ENCODE data around the gene TSC1. TPM values are rescaled to one million over a fixed set of nuclear protein-coding genes. Genes with fewer than 3 reads are reported as not detected.
A peak's percentile ranks its signal among the peaks of the same experiment; 100 is the strongest.

The TSC1 gene
- total RNA-seq = 82.5 and 103 TPM in 2 replicates

DNA sequence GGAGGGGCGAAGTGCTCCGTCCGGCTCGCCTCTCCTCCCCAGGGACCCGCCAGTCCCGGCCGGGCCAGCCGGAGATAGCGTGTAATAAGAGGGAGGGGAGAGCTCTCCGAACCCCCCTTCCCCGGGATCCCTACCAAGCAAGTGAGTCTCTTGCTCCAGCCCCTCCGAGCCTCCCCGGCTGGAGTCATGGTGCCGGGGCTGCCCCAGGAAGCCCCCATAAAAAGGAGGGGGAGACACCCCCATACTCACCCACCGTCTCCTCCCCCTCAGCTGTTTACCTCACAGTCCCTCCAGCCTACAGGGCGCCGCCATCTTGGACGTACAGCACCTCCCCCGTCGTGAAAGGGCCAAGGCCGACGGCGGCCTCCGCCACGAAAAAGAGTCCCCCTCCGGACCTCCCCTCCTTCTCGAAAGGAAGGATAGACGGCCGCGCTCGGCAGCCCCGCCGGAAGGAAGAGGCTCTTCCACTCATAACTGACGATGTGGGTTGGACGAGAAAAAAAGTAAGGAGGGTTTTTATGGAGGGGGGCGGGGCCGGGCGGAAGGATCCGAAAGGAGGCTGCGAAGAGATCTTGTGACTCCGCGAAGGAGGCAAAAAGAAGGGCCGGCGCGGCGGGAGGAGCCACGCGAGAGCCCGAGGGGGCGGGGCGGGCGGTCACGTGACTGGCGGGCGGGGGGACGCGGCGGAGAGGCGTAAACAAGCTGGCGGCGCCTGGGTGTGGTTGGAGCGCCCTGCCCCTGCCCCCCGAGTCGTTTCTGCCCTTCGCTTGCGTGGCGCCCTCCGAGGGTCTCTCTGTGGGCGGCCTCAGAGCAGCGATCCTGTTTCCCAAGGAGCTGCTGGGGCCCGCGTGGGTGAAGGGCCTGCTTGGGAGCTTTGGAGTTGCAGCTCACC lies at the start of gene TSC1:
Gene TSC1 (minus strand): TSS at position 323 of the 892 bp plus-strand sequence. CDS start 15,744 bp downstream, outside the sequence.

GRCh38 chr9:132978451-132979131 lies 34.2 kb upstream of the TSC1 start, which contains the start of gene GFI1B:
GFI1B (plus strand) TSS chr9:132978694; CDS start chr9:132986679, 7,985 bp downstream.

DNA sequence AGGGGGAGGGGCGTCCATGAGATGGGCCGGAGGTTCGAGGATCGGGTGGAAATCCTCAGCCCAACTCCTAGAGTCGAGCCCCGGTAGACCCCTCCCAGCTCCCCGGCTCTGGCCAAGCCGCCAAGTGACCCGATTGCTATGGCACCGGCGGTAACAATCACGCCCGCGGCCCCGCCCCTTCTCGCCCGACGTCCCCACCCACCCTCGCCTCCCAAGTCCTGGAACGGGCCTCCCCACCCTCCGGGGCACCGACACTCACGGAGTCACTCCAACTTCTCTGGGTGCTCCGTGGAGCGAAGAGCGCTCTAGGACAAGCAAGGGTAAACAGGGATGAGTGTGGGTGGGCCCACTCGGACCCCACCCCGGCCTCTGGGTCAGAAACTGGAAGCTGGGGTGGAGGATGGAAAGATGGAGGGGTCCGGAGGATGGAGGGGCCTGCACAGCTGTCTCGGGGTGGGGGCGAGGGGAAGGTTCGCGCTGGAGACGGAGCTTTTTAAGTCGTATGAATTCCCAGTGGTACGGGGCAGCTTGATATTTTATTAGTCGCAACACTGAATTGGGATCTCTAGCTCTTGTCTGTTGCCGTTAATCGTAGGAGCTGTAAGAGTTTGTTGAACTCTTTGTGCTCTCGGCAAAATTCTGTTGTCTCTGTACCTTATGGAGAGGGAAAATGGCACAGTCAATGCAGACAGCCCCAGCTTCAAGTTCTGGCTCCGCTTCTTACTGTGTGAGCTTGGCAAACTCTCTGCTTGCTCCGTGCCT lies 65.5 kb downstream of the TSC1 start, which contains the start of gene SPACA9:
Gene SPACA9 (plus strand): TSS at position 204 of the 762 bp plus-strand sequence. CDS start 5,050 bp downstream, outside the sequence.

GRCh38 chr9:132877824-132878694 lies 66.4 kb downstream of the TSC1 start, which contains the start of gene AK8:
AK8 (minus strand) TSS chr9:132878284; CDS start chr9:132878255, 29 bp downstream.

Small RNA genes within 50 kb of the gene (small RNA-seq; reads per million reads assigned to genes)
- gene AL593851.1 = not detected
- 0.55 reads per million, percentile 2 among the genes with 10 or more reads in this experiment for gene MIR548AW
- gene RNU7-21P = not detected

Other genes with a start within 250 kb of the TSC1 start
- gene AK8, start 66.3 kb downstream of the TSC1 start, total RNA-seq = 0.32 and 0.85 TPM in 2 replicates
- 4.4 and 6.7 TPM in 2 replicates for gene SPACA9, start 65.7 kb downstream of the TSC1 start, total RNA-seq
- gene GFI1B, start 34.1 kb upstream of the TSC1 start, total RNA-seq = not detected in 2 replicates
- gene GTF3C5, start 86.4 kb upstream of the TSC1 start, total RNA-seq = 39.1 and 49.1 TPM in 2 replicates
- under 0.01 TPM in 1 of 2 replicates, not detected in the other for gene CEL, start 117.4 kb upstream of the TSC1 start, total RNA-seq
- 32.0 and 34.5 TPM in 2 replicates for gene RALGDS, start 176.6 kb upstream of the TSC1 start, total RNA-seq
- gene GBGT1, start 219.3 kb upstream of the TSC1 start, total RNA-seq = 5.8 and 7.2 TPM in 2 replicates

Data from hair follicle dermal papilla cell (primary cell).